GM11168 (cell line): ENCODE data around the gene RNF223.
"Not testable (repeated sequence)": the region's sequence is repeated elsewhere in the genome, so short reads cannot be mapped to it uniquely, and the experiment has no call there.

Source experiments
- in situ Hi-C: fragments of 300-500 bp; cut with MboI; formaldehyde crosslinking; loops from one replicate; pipeline ENCODE4 v1.12.0; 2022; ENCODE audit warnings: low sequenced_read_pairs; ENCODE audit not compliant: unreplicated experiment

The RNF223 gene

DNA sequence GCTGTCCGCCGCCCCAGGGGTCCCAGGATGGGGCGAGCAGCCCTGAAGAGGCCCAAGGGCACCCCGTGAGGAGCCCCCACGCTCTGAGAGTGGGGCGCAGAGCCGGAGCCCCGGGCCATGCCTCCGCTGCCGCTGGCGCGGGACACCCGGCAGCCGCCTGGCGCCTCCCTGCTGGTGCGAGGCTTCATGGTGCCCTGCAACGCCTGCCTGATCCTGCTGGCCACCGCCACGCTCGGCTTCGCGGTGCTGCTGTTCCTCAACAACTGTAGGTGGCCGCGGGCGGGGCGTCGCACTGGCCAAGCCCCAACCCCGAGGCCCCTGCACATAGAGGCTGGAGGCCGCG lies 39.7 kb downstream of the RNF223 start:
- in situ Hi-C loops, result no loop called here

DNA sequence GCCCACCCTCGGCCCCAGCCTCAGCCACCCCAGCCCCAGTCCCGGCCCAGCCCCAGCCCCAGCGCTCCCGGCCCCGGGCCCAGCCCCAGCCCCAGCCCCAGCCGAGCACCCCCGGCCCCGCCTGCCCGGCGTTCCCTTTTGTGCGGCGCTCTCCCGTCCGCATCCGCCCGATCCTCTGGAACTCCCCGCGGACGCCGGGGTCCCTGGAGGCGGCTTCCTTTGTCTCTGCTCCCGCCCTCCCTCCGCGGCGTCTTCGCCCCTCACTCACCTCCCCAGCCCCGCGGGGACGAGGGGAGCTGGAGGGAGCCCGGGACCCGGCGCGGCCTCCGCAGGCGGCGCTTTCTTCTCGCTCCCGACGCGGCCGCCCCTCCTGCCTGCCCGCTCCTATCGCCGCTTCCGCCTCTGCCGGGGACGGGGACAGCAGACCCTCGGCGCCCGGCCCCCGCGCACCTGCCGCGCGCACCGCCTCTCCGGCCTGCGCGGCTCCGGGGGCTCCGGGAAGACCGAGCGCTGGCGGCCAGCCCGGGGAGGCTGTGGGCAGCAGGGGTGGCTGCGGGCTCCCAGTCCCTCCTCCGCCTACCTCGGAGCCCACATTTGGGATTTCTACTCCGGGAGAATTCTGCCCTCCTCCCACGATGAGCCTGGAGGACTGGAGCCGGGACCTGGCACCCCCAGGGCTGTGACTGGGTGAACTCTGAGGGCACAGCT lies 40.2 kb downstream of the RNF223 start:
- in situ Hi-C loops, result no loop called here

GRCh38 chr1:1033009-1033587 lies 41.0 kb downstream of the RNF223 start:
- in situ Hi-C loops, result no loop called here

GRCh38 chr1:1032424-1032823 lies 41.7 kb downstream of the RNF223 start:
- in situ Hi-C loops, result no loop called here

GRCh38 chr1:1031659-1032235 lies 42.4 kb downstream of the RNF223 start:
- in situ Hi-C loops, result no loop called here

DNA sequence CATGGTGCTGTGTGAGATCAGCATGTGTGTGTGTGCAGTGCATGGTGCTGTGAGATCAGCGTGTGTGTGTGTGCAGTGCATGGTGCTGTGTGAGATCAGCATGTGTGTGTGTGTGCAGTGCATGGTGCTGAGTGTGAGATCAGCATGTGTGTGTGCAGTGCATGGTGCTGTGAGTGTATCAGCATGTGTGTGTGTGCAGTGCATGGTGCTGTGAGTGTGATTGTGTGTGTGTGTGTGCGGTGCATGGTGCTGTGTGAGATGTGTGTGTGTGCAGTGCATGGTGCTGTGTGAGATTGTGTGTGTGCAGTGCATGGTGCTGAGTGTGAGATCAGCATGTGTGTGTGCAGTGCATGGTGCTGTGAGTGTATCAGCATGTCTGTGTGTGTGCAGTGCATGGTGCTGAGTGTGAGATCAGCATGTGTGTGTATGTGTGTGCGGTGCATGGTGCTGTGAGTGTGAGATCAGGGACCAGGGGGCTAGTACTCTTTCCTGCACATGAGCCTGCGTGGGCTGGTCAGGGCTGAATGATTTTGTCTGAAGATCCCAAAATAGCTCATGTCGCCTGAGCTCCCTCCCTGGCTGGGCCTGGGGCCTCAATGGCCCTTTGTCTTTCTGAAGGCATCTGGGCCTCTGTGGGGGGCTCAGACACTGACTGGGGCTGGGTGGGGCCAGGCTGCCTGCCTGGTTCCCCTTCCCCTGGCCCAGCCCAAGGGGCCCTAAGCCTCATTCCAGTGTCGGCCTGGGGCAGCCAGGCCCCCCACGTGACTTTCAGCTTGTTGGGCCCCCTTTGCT lies 43.0 kb downstream of the RNF223 start:
- in situ Hi-C loops, result not testable (repeated sequence)

GRCh38 chr1:1027791-1028190 lies 46.3 kb downstream of the RNF223 start:
- in situ Hi-C loops, result no loop called here

GRCh38 chr1:1026599-1027413 lies 47.3 kb downstream of the RNF223 start:
- in situ Hi-C loops, result no loop called here

DNA sequence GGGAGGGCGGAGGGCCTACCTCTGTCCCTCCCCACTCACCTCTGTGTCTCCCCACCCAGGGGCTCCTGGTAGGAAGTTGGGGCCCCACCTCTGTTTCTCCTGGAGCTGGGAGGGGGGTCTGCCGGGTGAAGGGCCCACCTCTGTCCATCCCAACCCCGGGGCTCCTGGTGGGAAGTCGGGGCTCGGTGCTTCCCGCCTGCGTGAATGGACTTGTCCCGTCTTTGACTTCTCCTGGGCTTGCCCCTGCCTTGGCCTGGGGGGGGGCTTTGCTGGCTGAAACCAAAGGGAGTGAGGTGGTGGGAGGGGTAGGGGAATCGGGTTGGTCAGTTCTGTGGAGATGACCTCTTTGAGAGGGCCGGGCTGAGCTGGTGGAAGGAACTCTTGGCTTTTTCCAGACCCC lies 48.4 kb downstream of the RNF223 start:
- in situ Hi-C loops, result no loop called here

DNA sequence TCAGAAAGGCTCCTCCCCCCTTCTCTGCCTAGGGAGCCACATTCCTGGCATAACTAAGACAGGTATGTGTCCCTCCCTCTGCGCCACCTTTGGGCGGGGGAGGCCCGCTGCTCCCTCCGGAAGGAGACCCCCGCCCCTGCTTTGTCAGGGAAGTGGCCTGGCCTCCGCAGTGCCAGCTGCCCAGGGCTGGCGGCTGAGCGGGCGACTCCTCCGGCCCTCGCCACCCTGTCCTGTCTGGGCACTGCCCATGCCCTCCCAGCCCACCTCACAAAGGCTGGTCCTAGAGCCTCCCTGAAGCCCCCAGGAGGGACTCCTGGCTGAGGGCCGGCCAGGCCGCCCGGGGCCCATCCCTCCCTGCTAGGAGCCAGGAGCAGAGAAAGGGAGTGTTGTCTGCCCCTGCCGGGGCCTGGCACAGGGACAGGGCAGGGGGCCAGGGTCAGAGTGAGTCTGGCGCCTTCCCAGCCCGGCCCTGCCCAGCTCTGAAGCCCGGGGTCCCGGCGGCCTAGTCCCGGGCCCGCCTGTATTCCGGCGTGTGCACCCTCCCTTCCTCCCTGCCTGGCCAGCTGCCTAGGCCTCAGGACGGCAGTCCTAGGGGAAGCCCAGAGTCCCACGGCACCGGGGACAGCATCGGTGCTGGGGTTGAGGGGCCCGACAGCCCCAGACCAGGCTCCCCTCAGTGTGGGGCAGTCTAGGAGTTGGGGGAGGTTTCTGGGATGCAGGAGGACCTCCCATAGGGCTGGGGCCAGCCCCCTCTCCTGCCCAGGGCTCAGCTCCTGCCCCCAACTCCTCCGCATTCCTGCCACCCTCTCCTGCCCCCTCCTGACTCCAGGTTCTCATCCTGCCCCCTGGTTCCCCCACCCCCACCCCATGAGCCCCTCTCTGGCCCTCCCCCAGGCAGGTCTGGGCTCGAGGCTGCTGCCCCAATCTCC lies 49.1 kb downstream of the RNF223 start:
- in situ Hi-C loops, result no loop called here

GRCh38 chr1:1024149-1024770 lies 49.8 kb downstream of the RNF223 start:
- in situ Hi-C loops, result no loop called here

- in situ Hi-C loops, result no loop called here
These were observed 50.4 kb downstream of the RNF223 start for GRCh38 chr1:1023700-1024099.

GRCh38 chr1:1022302-1023009 lies 51.6 kb downstream of the RNF223 start:
- in situ Hi-C loops, result no loop called here

- in situ Hi-C loops, result no loop called here
These were observed 52.2 kb downstream of the RNF223 start for GRCh38 chr1:1021920-1022259.

GRCh38 chr1:1021010-1021919 lies 52.8 kb downstream of the RNF223 start:
- in situ Hi-C loops, result no loop called here
